Measurements from ENCODE around the gene BCKDK.
"Not testable (repeated sequence)": the region's sequence is repeated elsewhere in the genome, so short reads cannot be mapped to it uniquely, and the experiment has no call there.

Gene BCKDK

DNA sequence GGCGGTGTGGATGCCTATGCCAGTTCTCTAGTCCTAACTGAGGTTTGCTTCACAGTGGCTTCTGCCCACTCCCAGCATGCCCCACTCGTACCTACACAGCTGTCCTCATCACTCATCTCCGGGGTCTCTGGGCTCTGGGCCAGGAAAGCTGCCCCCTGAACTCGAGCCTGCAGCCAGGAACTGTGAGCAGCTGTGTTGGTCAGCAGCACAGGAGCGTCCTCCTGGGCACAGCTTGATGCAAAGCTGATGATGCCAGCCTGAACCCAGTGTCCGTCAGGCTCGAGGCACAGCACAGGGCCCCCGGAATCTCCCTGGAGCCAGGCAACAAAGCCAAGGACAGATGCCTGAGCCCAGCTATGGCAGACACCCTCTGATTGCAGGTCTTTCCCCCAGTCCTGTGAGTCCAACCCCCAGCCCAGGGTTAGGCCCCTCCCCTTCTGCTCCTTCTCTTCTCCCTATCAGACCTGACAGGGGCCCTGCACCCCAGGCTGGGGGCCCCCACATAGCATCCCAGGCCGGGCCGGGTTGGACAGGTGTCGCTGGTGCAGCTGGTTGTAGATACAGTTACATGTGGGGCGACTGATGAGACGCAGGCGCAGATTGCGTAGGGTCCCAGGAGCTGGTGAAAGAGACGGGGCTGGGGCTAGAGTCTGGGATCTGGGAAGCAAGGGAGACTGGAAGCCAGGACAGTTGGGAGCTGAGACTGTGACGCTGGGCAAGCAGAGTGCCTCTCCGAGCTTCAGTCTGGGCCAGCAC lies 22.1 kb upstream of the BCKDK start:
- H3K4me3 Mint-ChIP-seq, result no peak overlapping the region
- H3K27me3 Mint-ChIP-seq, result no peaks in the 10 kb centered on the region
- H3K9me3 Mint-ChIP-seq, result no peaks in the 10 kb centered on the region
- peaks cover 15% of the 10 kb centered on the region for H3K36me3 Mint-ChIP-seq (ENCODE audit: low read depth)
- no peaks in the 10 kb centered on the region for H3K4me1 Mint-ChIP-seq (ENCODE audit: low read depth)
- H3K27ac Mint-ChIP-seq, result no peak overlapping the region

- no peak overlapping the region for H3K27ac Mint-ChIP-seq
- H3K4me3 Mint-ChIP-seq, result no peak overlapping the region
- no peaks in the 10 kb centered on the region for H3K9me3 Mint-ChIP-seq
- H3K36me3 Mint-ChIP-seq (ENCODE audit: low read depth), result peaks cover 15% of the 10 kb centered on the region
- H3K4me1 Mint-ChIP-seq (ENCODE audit: low read depth), result no peaks in the 10 kb centered on the region
- H3K27me3 Mint-ChIP-seq, result no peaks in the 10 kb centered on the region
These were observed 21.6 kb upstream of the BCKDK start for GRCh38 chr16:31086629-31086906.

DNA sequence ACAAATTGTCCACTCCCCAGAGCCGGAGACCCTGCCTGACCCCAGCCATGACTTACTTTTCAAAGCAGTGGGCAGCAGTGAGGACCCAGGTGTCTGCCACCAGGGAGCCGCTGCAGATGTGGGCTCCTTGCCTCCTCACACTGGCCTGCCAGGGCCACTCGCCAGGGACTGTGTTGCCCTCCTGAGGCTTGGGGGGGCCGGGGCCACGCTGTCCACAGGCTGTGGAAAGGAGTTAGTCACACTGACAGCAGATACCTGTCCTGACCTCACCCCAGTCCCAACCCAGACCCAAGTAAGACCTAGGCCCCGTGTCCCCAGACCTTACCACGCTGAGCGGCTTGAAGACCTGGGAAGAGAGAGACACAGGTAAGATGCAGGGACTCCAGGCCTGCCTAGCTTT lies 20.7 kb upstream of the BCKDK start:
- H3K36me3 Mint-ChIP-seq (ENCODE audit: low read depth), result peaks cover 15% of the 10 kb centered on the region
- no peak overlapping the region for H3K27ac Mint-ChIP-seq
- H3K4me1 Mint-ChIP-seq (ENCODE audit: low read depth), result peaks cover 2% of the 10 kb centered on the region
- H3K9me3 Mint-ChIP-seq, result no peaks in the 10 kb centered on the region
- no peaks in the 10 kb centered on the region for H3K27me3 Mint-ChIP-seq
- H3K4me3 Mint-ChIP-seq, result no peak overlapping the region

DNA sequence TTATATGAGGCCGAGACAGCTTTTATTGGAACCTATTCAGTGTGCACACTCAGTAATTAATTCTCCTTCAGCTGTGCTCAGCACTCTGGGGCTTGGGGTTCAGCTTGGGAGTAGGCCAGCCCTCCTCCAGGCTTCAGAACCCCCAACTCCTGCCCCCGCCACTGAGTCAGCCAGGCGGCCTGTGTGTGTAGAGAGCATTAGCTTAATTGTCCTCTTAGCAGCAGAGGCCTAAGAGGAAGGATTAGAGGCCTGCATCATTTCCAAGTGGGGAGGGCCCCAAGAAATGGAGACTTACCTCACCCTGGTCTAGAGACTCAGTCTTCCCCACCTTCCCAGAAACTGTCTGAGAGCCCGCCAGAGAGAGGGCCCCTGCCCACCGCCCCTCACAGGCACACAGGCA lies 20.2 kb upstream of the BCKDK start:
- peaks cover 15% of the 10 kb centered on the region for H3K36me3 Mint-ChIP-seq (ENCODE audit: low read depth)
- no peaks in the 10 kb centered on the region for H3K27me3 Mint-ChIP-seq
- no peak overlapping the region for H3K4me3 Mint-ChIP-seq
- no peaks in the 10 kb centered on the region for H3K9me3 Mint-ChIP-seq
- peaks cover 5% of the 10 kb centered on the region for H3K4me1 Mint-ChIP-seq (ENCODE audit: low read depth)
- no peak overlapping the region for H3K27ac Mint-ChIP-seq

GRCh38 chr16:31088459-31089183 lies 19.6 kb upstream of the BCKDK start, which contains the start of gene PRSS53:
PRSS53 (minus strand) TSS chr16:31088943; CDS start chr16:31088809, 134 bp downstream.
- peaks cover 5% of the 10 kb centered on the region for H3K4me1 Mint-ChIP-seq (ENCODE audit: low read depth)
- H3K27me3 Mint-ChIP-seq, result no peaks in the 10 kb centered on the region
- H3K9me3 Mint-ChIP-seq, result no peaks in the 10 kb centered on the region
- H3K27ac Mint-ChIP-seq, result no peak within 1 kb of the TSS
- no peak within 1 kb of the TSS for H3K4me3 Mint-ChIP-seq
- H3K36me3 Mint-ChIP-seq (ENCODE audit: low read depth), result peaks cover 15% of the 10 kb centered on the region

- H3K4me1 Mint-ChIP-seq (ENCODE audit: low read depth), result peaks cover 9% of the 10 kb centered on the region
- no peaks in the 10 kb centered on the region for H3K9me3 Mint-ChIP-seq
- H3K27me3 Mint-ChIP-seq, result no peaks in the 10 kb centered on the region
- H3K27ac Mint-ChIP-seq, result no peak overlapping the region
- peaks cover 15% of the 10 kb centered on the region for H3K36me3 Mint-ChIP-seq (ENCODE audit: low read depth)
- H3K4me3 Mint-ChIP-seq, result no peak overlapping the region
These were observed 19.0 kb upstream of the BCKDK start for GRCh38 chr16:31089199-31089598.

DNA sequence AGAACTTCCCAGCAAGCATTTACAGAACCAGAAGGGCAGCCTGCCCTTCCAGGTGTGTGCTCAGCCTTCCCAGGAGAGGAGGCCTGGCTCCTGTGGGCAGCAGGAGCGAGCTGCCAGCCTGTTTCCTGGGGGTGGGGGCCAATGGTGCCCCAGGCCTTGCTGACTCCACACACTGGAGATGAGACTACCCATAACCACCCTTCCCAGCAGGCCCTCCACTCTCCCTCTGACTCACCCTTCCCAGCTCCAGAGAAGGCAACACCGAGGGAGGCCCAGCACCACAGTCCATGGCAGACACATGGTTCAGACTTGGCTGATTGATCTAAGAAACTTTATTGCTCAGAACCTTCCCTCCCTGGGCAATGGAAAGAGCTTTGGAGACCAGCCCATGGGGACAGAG lies 17.6 kb upstream of the BCKDK start:
- Mint-ChIP-seq H3K9me3 (no peaks in the 10 kb centered on the region), H3K4me3 (no peak overlapping the region), H3K36me3 (ENCODE audit: low read depth) (peaks cover 15% of the 10 kb centered on the region), H3K27me3 (no peaks in the 10 kb centered on the region), H3K4me1 (ENCODE audit: low read depth) (peaks cover 18% of the 10 kb centered on the region), H3K27ac (no peak overlapping the region)

DNA sequence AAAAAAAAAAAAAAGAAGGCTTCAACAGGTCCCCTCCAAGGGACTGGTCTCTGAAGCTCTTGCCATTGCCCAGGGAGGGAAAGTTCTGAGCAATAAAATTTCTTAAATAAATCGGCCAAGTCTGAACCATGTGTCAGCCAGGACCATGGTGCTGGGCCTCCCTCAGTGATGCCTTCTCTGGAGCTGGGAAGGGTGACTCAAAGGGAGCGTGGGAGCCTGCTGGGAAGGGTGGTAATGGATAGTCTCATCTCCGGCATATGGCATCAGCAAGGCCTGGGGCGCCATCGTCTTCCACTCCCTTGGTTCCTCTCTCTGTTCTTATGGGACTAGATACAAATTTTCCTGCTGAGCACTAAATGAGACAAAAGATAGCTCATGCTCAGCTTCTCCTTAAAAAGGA lies 15.9 kb upstream of the BCKDK start:
- peaks cover 25% of the 10 kb centered on the region for H3K4me1 Mint-ChIP-seq (ENCODE audit: low read depth)
- no peaks in the 10 kb centered on the region for H3K27me3 Mint-ChIP-seq
- H3K4me3 Mint-ChIP-seq, result peak overlapping the region; percentile 91
- peaks cover 15% of the 10 kb centered on the region for H3K36me3 Mint-ChIP-seq (ENCODE audit: low read depth)
- H3K27ac Mint-ChIP-seq, result no peak overlapping the region
- no peaks in the 10 kb centered on the region for H3K9me3 Mint-ChIP-seq

DNA sequence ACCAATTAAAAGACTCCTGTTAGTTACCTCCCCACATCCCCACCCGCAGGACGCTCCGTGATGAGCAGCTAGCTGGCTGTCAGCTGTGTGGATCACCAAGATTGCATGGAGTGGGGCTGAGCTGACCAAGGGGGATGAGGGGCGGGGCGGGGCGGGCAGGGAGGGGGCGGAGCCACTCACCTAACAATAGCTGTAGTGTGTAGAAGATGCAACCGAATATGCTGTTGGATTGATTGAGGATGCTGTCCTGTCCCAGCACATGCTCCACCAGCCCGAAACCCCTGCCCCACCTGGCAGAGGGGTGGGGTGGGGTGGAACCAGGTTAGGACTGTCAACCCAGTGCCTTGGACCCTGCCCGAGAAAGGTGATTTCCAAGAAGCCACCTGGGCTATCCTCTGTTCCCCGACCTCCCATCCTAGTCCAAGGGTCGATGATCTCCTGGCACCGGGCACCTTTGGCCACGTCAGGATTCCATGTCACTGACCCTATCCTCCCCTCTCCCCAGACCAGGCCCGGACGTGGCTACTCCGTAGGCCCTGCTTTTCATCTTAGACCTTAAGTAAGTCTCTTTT lies 15.0 kb upstream of the BCKDK start:
- peak overlapping the region; percentile 91 for H3K4me3 Mint-ChIP-seq
- peaks cover 15% of the 10 kb centered on the region for H3K36me3 Mint-ChIP-seq (ENCODE audit: low read depth)
- H3K4me1 Mint-ChIP-seq (ENCODE audit: low read depth), result peaks cover 25% of the 10 kb centered on the region
- no peaks in the 10 kb centered on the region for H3K9me3 Mint-ChIP-seq
- peak overlapping the region; percentile 31 for H3K27ac Mint-ChIP-seq
- H3K27me3 Mint-ChIP-seq, result no peaks in the 10 kb centered on the region

DNA sequence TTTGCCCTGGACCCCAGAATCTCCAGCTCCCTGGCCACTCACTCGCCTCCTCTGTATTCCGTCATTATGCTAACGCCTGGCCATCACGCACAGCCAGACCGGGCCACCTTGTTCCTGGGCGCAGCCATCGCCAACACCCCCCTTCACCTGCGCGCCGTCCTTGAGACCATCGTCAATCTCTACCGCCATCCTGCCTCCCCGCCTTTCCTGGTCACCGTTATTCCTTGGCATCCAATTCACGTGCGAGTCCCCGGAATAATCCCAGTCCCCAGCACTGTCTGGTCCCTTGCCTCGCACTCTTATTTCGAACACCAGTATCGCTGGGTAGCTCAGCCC lies 14.1 kb upstream of the BCKDK start:
- Mint-ChIP-seq H3K4me3 (peak overlapping the region; percentile 91), H3K27me3 (no peaks in the 10 kb centered on the region), H3K4me1 (ENCODE audit: low read depth) (peaks cover 25% of the 10 kb centered on the region), H3K36me3 (ENCODE audit: low read depth) (peaks cover 14% of the 10 kb centered on the region), H3K27ac (peak overlapping the region; percentile 88), H3K9me3 (no peaks in the 10 kb centered on the region)

DNA sequence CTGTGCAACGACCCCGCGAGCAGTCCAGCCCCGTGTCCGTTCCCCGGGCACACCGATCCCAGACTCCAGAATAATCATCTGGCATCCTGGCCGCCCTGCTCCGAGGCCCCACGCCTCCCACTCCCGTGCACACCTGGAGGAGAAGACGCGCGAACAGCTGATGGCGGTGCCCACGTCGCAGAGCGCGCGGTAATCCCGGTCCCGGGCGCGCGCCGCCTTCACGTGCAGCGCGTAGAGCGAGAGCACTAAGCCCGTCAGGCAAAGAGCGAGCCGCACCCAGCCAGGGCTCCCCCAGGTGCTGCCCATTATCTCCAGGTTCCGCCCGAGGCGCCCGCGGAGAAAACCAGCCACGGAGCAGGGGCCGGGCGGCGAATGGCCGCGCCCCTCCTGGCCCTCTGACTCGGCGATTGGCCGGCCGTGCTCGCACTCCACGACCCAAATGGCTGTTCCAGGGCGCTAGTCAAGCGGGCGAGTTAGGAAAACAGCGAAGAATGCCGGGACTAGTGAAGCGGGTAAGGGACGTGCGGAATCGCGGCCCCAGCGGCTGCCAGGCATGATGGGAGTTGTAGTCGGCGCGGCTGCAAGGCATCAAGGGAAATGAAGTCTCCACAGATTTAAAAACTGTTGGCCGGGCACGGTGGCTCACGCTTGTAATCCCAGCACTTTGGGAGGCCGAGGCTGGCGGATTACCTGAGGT lies 13.6 kb upstream of the BCKDK start, which contains the start of gene VKORC1:
Gene VKORC1 (minus strand): TSS at position 374 of the 697 bp plus-strand sequence. CDS start 68 bp downstream, at position 306.
- Mint-ChIP-seq H3K27ac (peak within 1 kb of the TSS; percentile 88), H3K36me3 (ENCODE audit: low read depth) (peaks cover 11% of the 10 kb centered on the region), H3K27me3 (no peaks in the 10 kb centered on the region), H3K4me3 (peak within 1 kb of the TSS; percentile 91), H3K9me3 (no peaks in the 10 kb centered on the region), H3K4me1 (ENCODE audit: low read depth) (peaks cover 25% of the 10 kb centered on the region)

- H3K36me3 Mint-ChIP-seq (ENCODE audit: low read depth), result no peaks in the 10 kb centered on the region
- no peaks in the 10 kb centered on the region for H3K9me3 Mint-ChIP-seq
- H3K4me3 Mint-ChIP-seq, result no peak overlapping the region
- no peak overlapping the region for H3K27ac Mint-ChIP-seq
- H3K4me1 Mint-ChIP-seq (ENCODE audit: low read depth), result peaks cover 11% of the 10 kb centered on the region
- H3K27me3 Mint-ChIP-seq, result no peaks in the 10 kb centered on the region
These were observed 8.1 kb upstream of the BCKDK start for GRCh38 chr16:31099860-31100638.

- not testable (repeated sequence) for H3K27me3 Mint-ChIP-seq; H3K9me3 Mint-ChIP-seq; H3K27ac Mint-ChIP-seq; H3K4me3 Mint-ChIP-seq; H3K36me3 Mint-ChIP-seq (ENCODE audit: low read depth); H3K4me1 Mint-ChIP-seq (ENCODE audit: low read depth)
These were observed 7.1 kb upstream of the BCKDK start for GRCh38 chr16:31100876-31101641.

GRCh38 chr16:31105677-31106213 lies 2.4 kb upstream of the BCKDK start:
- Mint-ChIP-seq H3K4me1 (ENCODE audit: low read depth) (peaks cover 35% of the 10 kb centered on the region), H3K36me3 (ENCODE audit: low read depth) (peaks cover 10% of the 10 kb centered on the region), H3K4me3 (peak overlapping the region; percentile 33), H3K27me3 (no peaks in the 10 kb centered on the region), H3K9me3 (no peaks in the 10 kb centered on the region), H3K27ac (peak overlapping the region; percentile 66)
